K562 (cell line): ENCODE data around the gene PLA2G3. TPM values are rescaled to one million over a fixed set of nuclear protein-coding genes. Genes with fewer than 3 reads are reported as not detected.

ENCODE experiments used
- ATAC-seq: fragments of 200-7000 bp; cut with Tn5 transposase; 3 replicates; pipeline ENCODE4 v1.9.1; 2020; ENCODE audit warnings: moderate library complexity
- BruUV-seq: library from RNA; stranded (reverse); fragments of 400-500 nt; replicated peaks from 2 replicates; lab custom pipeline; 2021; lab: Mats Ljungman, UMichigan
- CTCF ChIA-PET: fragments of 300-600 bp; formaldehyde crosslinking; extraction: SDS; loops from one replicate; lab custom pipeline; 2021; ENCODE audit warnings: low intra/inter-chr PET ratio; lab: Yijun Ruan, JAX
- POLR2A ChIA-PET: fragments of 300-600, 350-650 bp; sonication (Branson Sonifier 250); formaldehyde crosslinking; extraction: SDS; loops from one replicate; lab custom pipeline; 2021; ENCODE audit warnings: antibody characterized with exemption, inconsistent platforms; lab: Yijun Ruan, JAX
- DNase-seq, 4 experiments: peaks; one replicate each; pipeline versions ENCODE4 v3.0.0 to v3.0.0-alpha.2; 2011 to 2018; ENCODE audit warnings: low spot score in 3 of 4, mixed read lengths in 3 of 4; ENCODE audit errors: extremely low read depth in 1 of 4
- FAIRE-seq: peaks from 2 replicates; lab custom pipeline; 2011; peaks lifted over from hg19 to GRCh38; lab: Jason Lieb, UNC
- H2AFZ ChIP-seq: 2 replicates; pipeline ENCODE4 v1.6.0; 2011; ENCODE audit warnings: low read depth, low read length, control low read depth, inconsistent platforms
- H3K27ac ChIP-seq: fragments of 200-600 bp; 3 replicates; pipeline ENCODE4 v1.8.0; 2011; ENCODE audit warnings: low read depth, mild to moderate bottlenecking, control low read depth, inconsistent platforms, low read length, moderate library complexity, mixed read lengths; ENCODE audit errors: extremely low read depth
- H3K27me3 ChIP-seq, 2 experiments: fragments of 300-600 bp in 1 of 2; 2 replicates in 1 of 2; 3 replicates in 1 of 2; pipeline versions ENCODE4 v1.6.0 to v1.8.0; 2011; ENCODE audit warnings: inconsistent platforms in 2 of 2, low read length in 2 of 2, mild to moderate bottlenecking in 1 of 2, mixed read lengths in 1 of 2, moderate library complexity in 1 of 2; ENCODE audit not compliant: control insufficient read depth in 2 of 2, insufficient read depth in 2 of 2
- H3K36me3 ChIP-seq: fragments of 300-600 bp; 3 replicates; pipeline ENCODE4 v1.8.0; 2011; ENCODE audit warnings: mild to moderate bottlenecking, low read length, inconsistent platforms; ENCODE audit not compliant: control insufficient read depth, insufficient read depth
- H3K4me1 ChIP-seq, 2 experiments: fragments of 200-600 bp in 1 of 2; replicated peaks in 1 of 2; 2 replicates in 1 of 2; 3 replicates in 1 of 2; pipeline versions ENCODE4 v1.5.1 to v1.8.0; 2011; ENCODE audit warnings: inconsistent platforms in 2 of 2, low read length in 2 of 2, mild to moderate bottlenecking in 1 of 2, mixed read lengths in 1 of 2, moderate library complexity in 1 of 2; ENCODE audit not compliant: control insufficient read depth in 2 of 2, insufficient read depth in 2 of 2
- H3K4me2 ChIP-seq: 2 replicates; pipeline ENCODE4 v1.6.1; 2011; ENCODE audit warnings: low read length, control low read depth, inconsistent platforms, mixed read lengths; ENCODE audit not compliant: insufficient read depth
- H3K4me3 ChIP-seq: fragments of 200-600 bp; sonication (generic), shearing (Covaris generic); 2 replicates; pipeline ENCODE4 v1.5.1; 2016; ENCODE audit warnings: control low read depth, inconsistent platforms
- H3K79me2 ChIP-seq: fragments of 200-600 bp; 3 replicates; pipeline ENCODE4 v1.8.0; 2011; ENCODE audit warnings: low read length, inconsistent platforms; ENCODE audit not compliant: control insufficient read depth, insufficient read depth
- H3K9ac ChIP-seq, 2 experiments: 2 replicates each; pipeline versions ENCODE4 v1.6.0 to v1.6.1; 2011; ENCODE audit warnings: low read depth in 2 of 2, low read length in 2 of 2, control low read depth in 1 of 2, inconsistent platforms in 1 of 2, mild to moderate bottlenecking in 1 of 2, mixed read lengths in 1 of 2; ENCODE audit not compliant: insufficient read depth in 1 of 2
- H3K9me1 ChIP-seq: one replicate; pipeline ENCODE4 v1.6.0; 2011; ENCODE audit warnings: inconsistent platforms, mild to moderate bottlenecking, low read length, moderate library complexity; ENCODE audit not compliant: control insufficient read depth, insufficient read depth
- H3K9me3 ChIP-seq: replicated peaks from 2 replicates; pipeline ENCODE4 v1.5.1; 2011; ENCODE audit warnings: low read depth, low read length, inconsistent platforms; ENCODE audit not compliant: control insufficient read depth, insufficient read depth
- H4K20me1 ChIP-seq: replicated peaks from 2 replicates; pipeline ENCODE4 v1.6.1; 2011; ENCODE audit warnings: low read length, inconsistent platforms, mixed read lengths; ENCODE audit not compliant: control insufficient read depth, insufficient read depth
- ARID1B ChIP-seq: fragments of 450-650 bp; IDR thresholded peaks from 2 replicates; pipeline ENCODE4 v1.6.1; 2016; ENCODE audit warnings: antibody characterized with exemption, mild to moderate bottlenecking, inconsistent platforms
- CBFA2T2 ChIP-seq: fragments of 450-650 bp; conservative IDR thresholded peaks from 2 replicates; pipeline ENCODE4 v1.6.1; 2017; ENCODE audit warnings: mild to moderate bottlenecking
- CBFA2T3 ChIP-seq: fragments of 450-650 bp; IDR thresholded peaks from 2 replicates; pipeline ENCODE4 v1.6.1; 2017
- CHD2 ChIP-seq: IDR thresholded peaks from 2 replicates; pipeline ENCODE4 v1.6.1; 2011; ENCODE audit warnings: low read depth, low read length
- CTBP1 ChIP-seq: fragments of 450-650 bp; IDR thresholded peaks from 2 replicates; pipeline ENCODE4 v1.6.1; 2016; ENCODE audit warnings: borderline replicate concordance
- DPF2 ChIP-seq: fragments of 450-650 bp; IDR thresholded peaks from 2 replicates; pipeline ENCODE4 v1.6.1; 2016
- ETS2 ChIP-seq: IDR thresholded peaks from 2 replicates; pipeline ENCODE4 v1.6.1; 2016; ENCODE audit warnings: borderline replicate concordance, missing genetic modification characterization, mild to moderate bottlenecking, moderate library complexity, missing compliant biosample characterization; ENCODE audit not compliant: poor library complexity, severe bottlenecking
- ETV5 ChIP-seq: sonication (generic); formaldehyde crosslinking; IDR thresholded peaks from 2 replicates; pipeline ENCODE4 v1.4.0; 2020; ENCODE audit warnings: low read depth, mild to moderate bottlenecking, missing genetic modification reagents
- GATA2 ChIP-seq: sonication (generic); formaldehyde crosslinking; IDR thresholded peaks from 2 replicates; pipeline ENCODE4 v1.4.0; 2020; ENCODE audit warnings: mild to moderate bottlenecking, missing genetic modification reagents
- HSF4 ChIP-seq: fragments of 250-450 bp; sonication (Bioruptor Pico); IDR thresholded peaks from 2 replicates; pipeline ENCODE4 v2.1.2; 2022; ENCODE audit warnings: mild to moderate bottlenecking, moderate library complexity, borderline replicate concordance
- MAZ ChIP-seq, 2 experiments: fragments of 450-650 bp in 1 of 2; sonication (generic) in 1 of 2; formaldehyde crosslinking; IDR thresholded peaks in 1 of 2; conservative IDR thresholded peaks in 1 of 2; 2 replicates each; pipeline versions ENCODE4 v1.4.0 to v1.5.0; 2020; ENCODE audit warnings: mild to moderate bottlenecking in 1 of 2, missing genetic modification reagents in 1 of 2
- NFATC3 ChIP-seq: fragments of 450-650 bp; IDR thresholded peaks from 2 replicates; pipeline ENCODE4 v1.6.1; 2017; ENCODE audit warnings: mild to moderate bottlenecking
- NFE2 ChIP-seq: IDR thresholded peaks from 2 replicates; pipeline ENCODE4 v1.6.1; 2014; ENCODE audit warnings: antibody characterized with exemption, low read depth
- SMARCA4 ChIP-seq: fragments of 450-650 bp; IDR thresholded peaks from 2 replicates; pipeline ENCODE4 v1.6.1; 2016
- SRSF1 ChIP-seq: fragments of 200-400 bp; formaldehyde crosslinking; IDR thresholded peaks from 2 replicates; pipeline ENCODE4 v1.6.1; 2017; ENCODE audit warnings: mild to moderate bottlenecking, low read depth, low read length, moderate library complexity
- TAL1 ChIP-seq: fragments of 450-650 bp; IDR thresholded peaks from 2 replicates; pipeline ENCODE4 v1.6.1; 2016; ENCODE audit warnings: mild to moderate bottlenecking
- TCF3 ChIP-seq: sonication (generic); formaldehyde crosslinking; IDR thresholded peaks from 2 replicates; pipeline ENCODE4 v1.4.0; 2020; ENCODE audit warnings: mild to moderate bottlenecking, missing genetic modification reagents
- VEZF1 ChIP-seq: fragments of 200-800 bp; sonication (Bioruptor generic); IDR thresholded peaks from 2 replicates; pipeline ENCODE4 v1.6.1; 2017; ENCODE audit warnings: missing genetic modification characterization, missing compliant biosample characterization
- ZNF77 ChIP-seq: fragments of 250-450 bp; sonication (Bioruptor Pico); IDR thresholded peaks from 2 replicates; pipeline ENCODE4 v1.5.0; 2020
- WGBS: fragments of 100-300 bp; shearing (Covaris generic); methylation state at CpG from one replicate; pipeline ENCODE4 v1.1.6; 2016; ENCODE audit warnings: low coverage, mixed read lengths; ENCODE audit not compliant: insufficient coverage; ENCODE audit errors: missing lambda C conversion rate; 5-methylcytosine and 5-hydroxymethylcytosine counted together
- in situ Hi-C: fragments of 300-500 bp; cut with MboI; formaldehyde crosslinking; loops from 4 replicates; pipeline ENCODE4 v1.15.0; 2018; ENCODE audit warnings: inconsistent platforms, mixed read lengths
- intact Hi-C: fragments of 100-400 bp; cut with micrococcal nuclease; formaldehyde crosslinking; loops from 2 replicates; pipeline ENCODE4 v1.14.2; 2022
- polyA plus RNA-seq, 8 experiments: library from polyadenylated mRNA; depleted of rRNA in 4 of 8; stranded (reverse) in 5 of 8; unstranded in 3 of 8; fragments of >200 nt; fragmentation: Nextera tagmentation in 2 of 8; fragmentation: Illumina TruSeq in 1 of 8; extraction: Ambion mirVana in 2 of 8; extraction: Trizol in 1 of 8; gene quantifications; 2 replicates each; pipeline versions ENCODE4 v1.2.1 to v1.2.3, GENCODE V29; 2011 to 2014; ENCODE audit warnings: inconsistent platforms in 1 of 8, missing spikeins in 1 of 8
- total RNA-seq, 7 experiments: library from RNA; depleted of rRNA in 6 of 7; stranded (reverse); fragments of >200 nt in 6 of 7; fragmentation: Illumina TruSeq in 2 of 7; extraction: Trizol in 2 of 7; gene quantifications; 2 replicates each; pipeline versions ENCODE4 v1.2.1 to v1.2.3, GENCODE V29; 2011 to 2021; ENCODE audit warnings: low replicate concordance in 1 of 7
- TF ChIP-seq, protein P1 (sequence below): fragments of 200-400 bp; formaldehyde crosslinking; IDR thresholded peaks from 2 replicates; pipeline ENCODE4 v1.6.1; 2017; ENCODE audit warnings: mild to moderate bottlenecking, low read depth, low read length, moderate library complexity

Gene PLA2G3
- total and polyA plus RNA-seq, 9 of the 15 experiments (the other 6 are each of a cell fraction or from before 2014, with no cell fraction given): 0.18 to 1.4 (median 0.64) TPM

- Histone ChIP-seq H3K9me1 (peaks cover 5% of the 10 kb centered on the region), H3K27ac (no peak overlapping the region), H3K27me3 (no peaks in the 10 kb centered on the region), H3K79me2 (peaks cover 19% of the 10 kb centered on the region), H4K20me1 (no peaks in the 10 kb centered on the region), H3K9me3 (no peaks in the 10 kb centered on the region), H3K36me3 (peaks cover 25% of the 10 kb centered on the region; the same call in 2 of the 3 replicates), H3K4me3 (no peak overlapping the region), H3K4me2 (no peak overlapping the region), H3K9ac (no peak overlapping the region), H2AFZ (no peak overlapping the region), H3K4me1 (peaks cover 32 to 73% of the 10 kb centered on the region in 2 experiments)
- ChIA-PET POLR2A (no interaction called here), CTCF (interaction anchor here (0.7 to 4.0 kb wide), 2 partner anchors 117 to 139 kb away, joined by 3 to 21 read pairs; no protein-coding TSS in a partner anchor)
- ATAC-seq: no peak
- WGBS: 3% methylated on average over 8 of the region's 8 CpGs
- intact Hi-C loops (no loop called here), in situ Hi-C loops (loop anchor here (5.0 to 10.0 kb wide), 2 partner anchors 135 to 322 kb away; no protein-coding TSS in a partner anchor)
- no peak for FAIRE-seq
- no TSS peak for BruUV-seq
- peak; percentile 27 to 71 (median 56) for DNase-seq
- peak; percentile 14; the same call in 1 of the 2 replicates for TF ChIP-seq VEZF1
- TF ChIP-seq HSF4: no peak
- no peak for TF ChIP-seq ZNF77 (CRISPR knock-in tag)
- no peak for TF ChIP-seq ETS2 (tag)
- TF ChIP-seq GATA2 (CRISPR knock-in tag): peak; percentile 18; the same call in 1 of the 2 replicates
- TF ChIP-seq CBFA2T2: 0 out of 2 replicates have a peak, but pooled peaks have one; percentile 19
- 0 out of 2 replicates have a peak, but pooled peaks have one; percentile 40 for TF ChIP-seq DPF2
- peak; percentile 20; the same call in 1 of the 2 replicates for TF ChIP-seq CTBP1
- TF ChIP-seq NFATC3: no peak
- TF ChIP-seq SMARCA4: 0 out of 2 replicates have a peak, but pooled peaks have one; percentile 12
- TF ChIP-seq, protein P1, sequence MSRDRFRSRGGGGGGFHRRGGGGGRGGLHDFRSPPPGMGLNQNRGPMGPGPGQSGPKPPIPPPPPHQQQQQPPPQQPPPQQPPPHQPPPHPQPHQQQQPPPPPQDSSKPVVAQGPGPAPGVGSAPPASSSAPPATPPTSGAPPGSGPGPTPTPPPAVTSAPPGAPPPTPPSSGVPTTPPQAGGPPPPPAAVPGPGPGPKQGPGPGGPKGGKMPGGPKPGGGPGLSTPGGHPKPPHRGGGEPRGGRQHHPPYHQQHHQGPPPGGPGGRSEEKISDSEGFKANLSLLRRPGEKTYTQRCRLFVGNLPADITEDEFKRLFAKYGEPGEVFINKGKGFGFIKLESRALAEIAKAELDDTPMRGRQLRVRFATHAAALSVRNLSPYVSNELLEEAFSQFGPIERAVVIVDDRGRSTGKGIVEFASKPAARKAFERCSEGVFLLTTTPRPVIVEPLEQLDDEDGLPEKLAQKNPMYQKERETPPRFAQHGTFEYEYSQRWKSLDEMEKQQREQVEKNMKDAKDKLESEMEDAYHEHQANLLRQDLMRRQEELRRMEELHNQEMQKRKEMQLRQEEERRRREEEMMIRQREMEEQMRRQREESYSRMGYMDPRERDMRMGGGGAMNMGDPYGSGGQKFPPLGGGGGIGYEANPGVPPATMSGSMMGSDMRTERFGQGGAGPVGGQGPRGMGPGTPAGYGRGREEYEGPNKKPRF: no peak
- peak; percentile 16; the same call in 1 of the 2 replicates for TF ChIP-seq TAL1
- 0 out of 4 replicates have a peak, but pooled peaks of 1 of the 2 experiments have one; percentile 27 for TF ChIP-seq MAZ (CRISPR knock-in tag; conservative IDR thresholded peaks at IDR 0.05 in 1 of 2, IDR thresholded peaks at IDR 0.05 in 1 of 2)
- peak; percentile 41; the same call in 1 of the 2 replicates for TF ChIP-seq ARID1B
- peak; percentile 51; the same call in 1 of the 2 replicates for TF ChIP-seq CBFA2T3
- 0 out of 2 replicates have a peak, but pooled peaks have one; percentile 10 for TF ChIP-seq NFE2
- no peak for TF ChIP-seq CHD2
- TF ChIP-seq ETV5: no peak
- no peak for TF ChIP-seq SRSF1
- TF ChIP-seq TCF3 (CRISPR knock-in tag): 0 out of 2 replicates have a peak, but pooled peaks have one; percentile 8
These were observed 53.5 kb downstream of the PLA2G3 start for GRCh38 chr22:31086703-31087330.
